HCT116 (cell line): Measurements from ENCODE around the gene PRDX1. TPM values are rescaled to one million over a fixed set of nuclear protein-coding genes. Genes with fewer than 3 reads are reported as not detected.

ENCODE experiments used
- ATAC-seq: fragments of 200-7000 bp; cut with Tn5 transposase; 2 replicates; pipeline ENCODE4 v1.9.1; 2020; ENCODE audit warnings: mild to moderate bottlenecking, moderate library complexity
- BruUV-seq: library from RNA; stranded (reverse); fragments of 400-500 nt; replicated peaks from 2 replicates; lab custom pipeline; 2021; lab: Mats Ljungman, UMichigan
- CTCF ChIA-PET: fragments of 300-600 bp; sonication (Branson Sonifier 250); formaldehyde crosslinking; loops from one replicate; lab custom pipeline; 2021; ENCODE audit warnings: antibody characterized with exemption; lab: Charles Lee
- POLR2A ChIA-PET: fragments of 300-600, 350-600 bp; sonication (Branson Sonifier 250); formaldehyde crosslinking; loops from one replicate; lab custom pipeline; 2021; ENCODE audit warnings: antibody characterized with exemption; lab: Charles Lee
- RAD21 ChIA-PET, 2 experiments: fragments of 300-600 bp; sonication (Branson Sonifier 250); formaldehyde crosslinking; loops; one replicate each; lab custom pipeline; 2023; ENCODE audit warnings: low total read pairs in 2 of 2; ENCODE audit not compliant: uncharacterized antibody in 2 of 2, unreplicated experiment in 2 of 2, low non-redundant PET in 1 of 2; lab: Charles Lee
- DNase-seq: peaks from one replicate; pipeline ENCODE4 v3.0.0-alpha.2; 2010; ENCODE audit warnings: low read depth, low spot score
- H2AFZ ChIP-seq: fragments of 200-600 bp; shearing (Covaris generic), sonication (generic); 2 replicates; pipeline ENCODE4 v1.6.1; 2017; ENCODE audit warnings: low read depth, mixed run types, mixed read lengths, antibody characterized with exemption, low read length; ENCODE audit not compliant: poor library complexity, severe bottlenecking
- H3K27ac ChIP-seq: 2 replicates; pipeline ENCODE4 v1.5.1; 2012; ENCODE audit warnings: low read depth, low read length
- H3K27me3 ChIP-seq: fragments of 200-600 bp; sonication (generic); 2 replicates; pipeline ENCODE4 v1.6.1; 2016; ENCODE audit warnings: mixed run types, low read length, mixed read lengths; ENCODE audit not compliant: insufficient read depth
- H3K36me3 ChIP-seq, 2 experiments: fragments of 200-500 bp in 1 of 2; fragments of 200-600 bp in 1 of 2; sonication (Bioruptor generic) in 1 of 2; sonication (generic) in 1 of 2; 2 replicates each; pipeline versions ENCODE4 v1.5.1 to v1.6.1; 2014 to 2016; ENCODE audit warnings: low read length in 2 of 2, inconsistent platforms in 1 of 2, mixed read lengths in 1 of 2, mixed run types in 1 of 2; ENCODE audit not compliant: insufficient read depth in 2 of 2, control insufficient read depth in 1 of 2
- H3K4me1 ChIP-seq, 2 experiments: fragments of 200-600 bp in 1 of 2; sonication (generic) in 1 of 2; 2 replicates each; pipeline versions ENCODE4 v1.5.1 to v1.6.1; 2012 to 2017; ENCODE audit warnings: low read length in 2 of 2, inconsistent platforms in 1 of 2, mild to moderate bottlenecking in 1 of 2, mixed read lengths in 1 of 2, mixed run types in 1 of 2, moderate library complexity in 1 of 2; ENCODE audit not compliant: insufficient read depth in 2 of 2, control insufficient read depth in 1 of 2
- H3K4me2 ChIP-seq: fragments of 200-600 bp; sonication (generic); 2 replicates; pipeline ENCODE4 v1.6.1; 2017; ENCODE audit warnings: mixed run types, low read length, mixed read lengths
- H3K4me3 ChIP-seq, 2 experiments: fragments of 200-600 bp in 1 of 2; sonication (generic) in 1 of 2; replicated peaks in 1 of 2; 2 replicates each; pipeline ENCODE4 v1.5.1; 2011 to 2016; ENCODE audit warnings: low read length in 2 of 2, control low read depth in 1 of 2, low read depth in 1 of 2, mild to moderate bottlenecking in 1 of 2, mixed read lengths in 1 of 2, mixed run types in 1 of 2
- H3K79me2 ChIP-seq: fragments of 200-600 bp; sonication (generic); 2 replicates; pipeline ENCODE4 v1.6.1; 2017; ENCODE audit warnings: mild to moderate bottlenecking, mixed run types, low read length, moderate library complexity, mixed read lengths; ENCODE audit not compliant: insufficient read depth
- H3K9ac ChIP-seq: fragments of 200-600 bp; sonication (generic); 2 replicates; pipeline ENCODE4 v1.6.1; 2016; ENCODE audit warnings: low read length, mixed read lengths
- H3K9me2 ChIP-seq: fragments of 200-600 bp; sonication (generic), shearing (Covaris generic); 2 replicates; pipeline ENCODE4 v1.6.1; 2017; ENCODE audit warnings: mixed run types, mild to moderate bottlenecking, moderate library complexity; ENCODE audit not compliant: insufficient read depth
- H3K9me3 ChIP-seq, 2 experiments: fragments of 200-500 bp in 1 of 2; fragments of 200-600 bp in 1 of 2; sonication (Bioruptor generic) in 1 of 2; sonication (generic) in 1 of 2; 2 replicates each; pipeline ENCODE4 v1.6.1; 2014 to 2017; ENCODE audit warnings: low read length in 2 of 2, mixed read lengths in 2 of 2, inconsistent platforms in 1 of 2, low read depth in 1 of 2, mild to moderate bottlenecking in 1 of 2, mixed run types in 1 of 2, moderate library complexity in 1 of 2; ENCODE audit not compliant: control insufficient read depth in 1 of 2, insufficient read depth in 1 of 2
- H4K20me1 ChIP-seq: fragments of 200-600 bp; sonication (generic), shearing (Covaris generic); 2 replicates; pipeline ENCODE4 v1.6.1; 2017; ENCODE audit warnings: mixed run types, mild to moderate bottlenecking, moderate library complexity; ENCODE audit not compliant: insufficient read depth
- CEBPB ChIP-seq: IDR thresholded peaks from 2 replicates; pipeline ENCODE4 v1.6.1; 2012; ENCODE audit warnings: low read depth
- ELF1 ChIP-seq: IDR thresholded peaks from 2 replicates; pipeline ENCODE4 v1.6.1; 2012; ENCODE audit warnings: low read depth, borderline replicate concordance
- EZH2 ChIP-seq: fragments of 200-600 bp; sonication (generic); IDR thresholded peaks from 2 replicates; pipeline ENCODE4 v1.6.1; 2017; ENCODE audit warnings: antibody characterized with exemption, mixed run types
- JUND ChIP-seq: IDR thresholded peaks from 2 replicates; pipeline ENCODE4 v1.6.1; 2012
- MAX ChIP-seq: IDR thresholded peaks from 2 replicates; pipeline ENCODE4 v1.6.1; 2012
- POLR2A ChIP-seq: IDR thresholded peaks from 2 replicates; pipeline ENCODE4 v1.7.0; 2011; ENCODE audit warnings: borderline replicate concordance; ENCODE audit not compliant: insufficient read depth, insufficient read length; ENCODE audit errors: extremely low read depth
- POLR2AphosphoS5 ChIP-seq: IDR thresholded peaks from 2 replicates; pipeline ENCODE4 v1.6.1; 2011; ENCODE audit warnings: mild to moderate bottlenecking, low read depth, low read length, moderate library complexity
- RAD21 ChIP-seq: IDR thresholded peaks from 2 replicates; pipeline ENCODE4 v1.6.1; 2012; ENCODE audit warnings: low read depth, mild to moderate bottlenecking
- SIN3A ChIP-seq: IDR thresholded peaks from 2 replicates; pipeline ENCODE4 v1.6.1; 2012; ENCODE audit warnings: low read depth
- SRF ChIP-seq: IDR thresholded peaks from 2 replicates; pipeline ENCODE4 v1.6.1; 2012; ENCODE audit warnings: low read depth
- TCF7L2 ChIP-seq: IDR thresholded peaks from 2 replicates; pipeline ENCODE4 v1.7.0; 2011; ENCODE audit warnings: borderline replicate concordance, inconsistent platforms; ENCODE audit not compliant: insufficient read depth, insufficient read length; ENCODE audit errors: extremely low read depth
- YY1 ChIP-seq: IDR thresholded peaks from 2 replicates; pipeline ENCODE4 v1.6.1; 2011; ENCODE audit warnings: low read length, low read depth, moderate library complexity, mild to moderate bottlenecking; ENCODE audit not compliant: insufficient replicate concordance; ENCODE audit errors: extremely low read depth
- intact Hi-C: fragments of 100-400 bp; cut with micrococcal nuclease; formaldehyde crosslinking; loops from 2 replicates; pipeline ENCODE4 v1.10.0; 2022
- total RNA-seq: library from RNA; stranded (reverse); gene quantifications from one replicate; pipeline ENCODE4 v1.2.1, GENCODE V29; 2021; ENCODE audit not compliant: unreplicated experiment
- TF ChIP-seq, protein P1 (sequence below): IDR thresholded peaks from 2 replicates; pipeline ENCODE4 v1.6.1; 2012

PRDX1 gene
- total RNA-seq, 1 experiment from 2014 or later: 1,171 TPM

DNA sequence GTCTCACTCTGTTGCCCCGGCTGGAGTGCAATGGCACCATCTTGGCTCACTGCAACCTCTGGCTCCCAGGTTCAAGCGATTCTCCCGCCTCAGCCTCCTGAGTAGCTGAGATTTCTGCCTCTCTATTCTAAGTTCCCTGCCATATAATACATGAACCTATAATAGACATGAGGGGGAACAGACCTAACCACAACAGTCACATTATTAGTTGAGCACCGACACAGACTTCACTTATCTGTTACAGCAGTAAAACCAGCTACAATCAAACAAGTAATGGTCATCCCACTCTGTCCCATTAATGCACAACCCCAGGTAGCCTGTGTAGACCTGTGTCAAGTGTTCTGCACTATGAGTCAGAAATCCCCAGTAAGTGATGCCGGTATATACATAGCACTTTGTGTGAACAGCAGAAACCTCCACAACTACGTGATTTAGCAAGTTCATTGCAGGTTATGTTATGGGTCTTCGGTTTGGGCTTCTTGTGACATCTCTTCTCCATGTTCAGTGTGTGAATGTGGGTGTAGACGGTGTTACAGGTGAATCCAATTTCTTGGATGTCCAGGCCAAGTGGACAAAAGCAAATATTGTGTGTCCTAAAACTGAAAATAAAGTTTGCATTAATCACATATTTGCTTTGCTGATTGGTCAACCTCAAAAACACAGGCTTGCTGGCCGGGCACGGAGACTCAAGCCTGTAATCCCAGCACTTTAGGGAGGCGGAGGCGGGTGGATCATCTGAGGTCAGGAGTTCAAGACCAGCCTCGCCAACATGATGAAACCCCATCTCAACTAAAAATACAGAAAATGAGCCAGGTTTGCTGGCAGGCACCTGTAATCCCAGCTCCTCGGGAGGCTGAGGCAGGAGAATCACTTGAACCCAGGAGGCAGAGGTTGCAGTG lies 18.0 kb downstream of the PRDX1 start:
- no TSS peak for BruUV-seq
- ATAC-seq: no peak
- Histone ChIP-seq H3K9me2 (no peaks in the 10 kb centered on the region), H3K4me3 (no peak overlapping the region), H2AFZ (no peak overlapping the region), H3K27ac (no peak overlapping the region), H3K36me3 (0 out of 4 replicates have a peak, but pooled peaks cover 0 to 2% of the 10 kb centered on the region in 2 experiments), H3K79me2 (peaks cover 21% of the 10 kb centered on the region), H4K20me1 (no peaks in the 10 kb centered on the region), H3K9ac (no peak overlapping the region), H3K9me3 (no peaks in the 10 kb centered on the region), H3K4me1 (peaks cover 2 to 18% of the 10 kb centered on the region in 2 experiments; a peak in 3 of 4 replicates)
- RAD21 ChIA-PET: no interaction called here
- CTCF ChIA-PET: no interaction called here
- POLR2A ChIA-PET: no interaction called here
- intact Hi-C loops: loop anchor here (5.0 kb wide), 1 partner anchor 674 kb away; the partner anchor contains the start of genes P3R3URF and TSPAN1
- no peak for TF ChIP-seq TCF7L2
- TF ChIP-seq, protein P1, sequence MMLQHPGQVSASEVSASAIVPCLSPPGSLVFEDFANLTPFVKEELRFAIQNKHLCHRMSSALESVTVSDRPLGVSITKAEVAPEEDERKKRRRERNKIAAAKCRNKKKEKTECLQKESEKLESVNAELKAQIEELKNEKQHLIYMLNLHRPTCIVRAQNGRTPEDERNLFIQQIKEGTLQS: no peak
- TF ChIP-seq MAX: no peak
- TF ChIP-seq POLR2AphosphoS5: no peak
- TF ChIP-seq EZH2: no peak
- no peak for TF ChIP-seq RAD21
- TF ChIP-seq YY1: no peak
- no peak for TF ChIP-seq CEBPB
- TF ChIP-seq SIN3A: no peak
- TF ChIP-seq POLR2A: no peak
- TF ChIP-seq ELF1: no peak
- TF ChIP-seq JUND: no peak
- TF ChIP-seq SRF: no peak
- TF ChIP-seq, all 23 proteins: peak for 0
- no peak for DNase-seq
- Histone ChIP-seq H3K27me3 (no peaks in the 10 kb centered on the region), H3K4me2 (no peak overlapping the region)
